Epithelial cell of proximal tubule (primary cell): ENCODE results near the gene ANK3. TPM values are rescaled to one million over a fixed set of nuclear protein-coding genes. Genes with fewer than 3 reads are reported as not detected.

Experiments
- DNase-seq: peaks from one replicate; pipeline ENCODE4 v3.0.0-alpha.2; 2011; ENCODE audit warnings: low read depth
- H3K4me3 ChIP-seq: 2 replicates; pipeline ENCODE4 v1.5.1; 2011; ENCODE audit warnings: low read depth, mild to moderate bottlenecking, low read length
- total RNA-seq: library from RNA; depleted of rRNA; stranded (reverse); fragments of >200 nt; gene quantifications from 2 replicates; pipeline ENCODE4 v1.2.3, GENCODE V29; 2015
- TF ChIP-seq, protein P1 (sequence below): conservative IDR thresholded peaks from 2 replicates; pipeline ENCODE4 v1.5.1; 2012; ENCODE audit warnings: low read depth, mild to moderate bottlenecking, low read length

The ANK3 gene
- total RNA-seq, 1 donor from 2014 or later = 6.6 TPM

DNA sequence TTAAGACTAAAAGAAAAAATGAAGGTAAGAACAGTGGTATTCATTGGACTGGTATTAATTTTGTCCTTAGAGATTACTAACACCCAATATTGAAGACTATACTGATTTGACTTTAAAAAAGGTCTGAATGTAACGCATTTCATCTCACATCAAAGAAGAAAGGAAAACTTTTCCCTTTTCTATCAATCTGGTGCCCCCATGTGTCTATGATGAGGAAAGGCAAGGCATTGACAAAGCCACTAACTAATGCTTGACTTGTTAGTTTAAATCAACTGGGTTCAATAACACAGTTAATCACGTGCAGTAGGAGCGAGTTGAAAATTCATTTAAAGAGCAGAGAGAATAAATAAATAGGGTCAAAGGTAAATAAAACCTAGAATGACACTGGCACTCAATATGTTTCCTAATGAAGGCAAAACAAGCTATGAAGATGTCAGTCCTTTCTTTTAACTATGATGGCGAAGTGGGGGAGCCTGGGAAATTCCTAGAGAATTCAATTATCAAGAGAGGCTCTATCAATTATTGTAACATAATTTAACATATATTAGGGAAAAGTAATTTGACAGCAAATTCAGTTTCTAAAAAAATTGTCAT, 180.9 kb downstream of the ANK3 start:
- TF ChIP-seq, protein P1, sequence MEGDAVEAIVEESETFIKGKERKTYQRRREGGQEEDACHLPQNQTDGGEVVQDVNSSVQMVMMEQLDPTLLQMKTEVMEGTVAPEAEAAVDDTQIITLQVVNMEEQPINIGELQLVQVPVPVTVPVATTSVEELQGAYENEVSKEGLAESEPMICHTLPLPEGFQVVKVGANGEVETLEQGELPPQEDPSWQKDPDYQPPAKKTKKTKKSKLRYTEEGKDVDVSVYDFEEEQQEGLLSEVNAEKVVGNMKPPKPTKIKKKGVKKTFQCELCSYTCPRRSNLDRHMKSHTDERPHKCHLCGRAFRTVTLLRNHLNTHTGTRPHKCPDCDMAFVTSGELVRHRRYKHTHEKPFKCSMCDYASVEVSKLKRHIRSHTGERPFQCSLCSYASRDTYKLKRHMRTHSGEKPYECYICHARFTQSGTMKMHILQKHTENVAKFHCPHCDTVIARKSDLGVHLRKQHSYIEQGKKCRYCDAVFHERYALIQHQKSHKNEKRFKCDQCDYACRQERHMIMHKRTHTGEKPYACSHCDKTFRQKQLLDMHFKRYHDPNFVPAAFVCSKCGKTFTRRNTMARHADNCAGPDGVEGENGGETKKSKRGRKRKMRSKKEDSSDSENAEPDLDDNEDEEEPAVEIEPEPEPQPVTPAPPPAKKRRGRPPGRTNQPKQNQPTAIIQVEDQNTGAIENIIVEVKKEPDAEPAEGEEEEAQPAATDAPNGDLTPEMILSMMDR = peak; percentile 91
- DNase-seq = peak; percentile 6
- H3K4me3 ChIP-seq = no peak overlapping the region

DNA sequence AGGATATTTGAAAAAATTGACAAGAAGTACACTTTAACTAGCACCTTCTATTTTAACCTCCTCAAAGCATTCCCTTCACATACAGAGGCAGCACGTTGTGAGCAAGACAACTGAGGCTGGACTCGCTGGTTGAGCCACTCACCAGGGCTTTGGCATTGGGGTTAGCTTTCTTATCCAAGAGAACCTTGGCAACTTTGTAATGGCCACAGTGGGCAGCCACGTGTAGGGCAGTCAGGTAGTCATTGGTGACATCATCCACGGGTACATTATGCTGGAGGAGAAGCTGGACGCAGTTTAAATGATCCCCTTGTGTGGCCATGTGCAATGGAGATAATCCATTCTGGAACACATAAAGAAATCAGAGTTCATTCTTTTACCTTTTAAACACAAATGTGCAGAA, 181.8 kb downstream of the ANK3 start:
- TF ChIP-seq, protein P1 = no peak
- H3K4me3 ChIP-seq = no peak overlapping the region
- DNase-seq = no peak

DNA sequence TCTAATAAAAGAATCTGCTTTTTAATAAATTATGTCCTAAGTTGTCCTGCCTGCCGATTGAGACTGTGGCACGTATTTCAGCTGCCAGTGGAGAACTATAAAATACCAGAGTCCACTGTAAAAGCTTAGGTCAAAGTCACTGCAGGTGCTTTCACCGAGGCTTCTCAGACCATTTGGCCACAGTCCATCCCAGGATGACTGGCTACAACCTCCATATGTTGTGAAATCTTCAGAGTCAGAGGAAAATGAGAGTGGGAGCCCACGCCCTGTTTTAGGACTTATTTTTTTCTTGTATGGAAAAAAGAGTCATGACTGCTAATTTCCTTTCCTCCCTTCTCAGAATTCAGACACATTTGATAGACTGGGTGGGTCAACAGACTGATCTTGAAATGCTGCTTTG, 182.9 kb downstream of the ANK3 start:
- TF ChIP-seq, protein P1 = no peak
- H3K4me3 ChIP-seq = no peak overlapping the region
- peak; percentile 9 for DNase-seq

DNA sequence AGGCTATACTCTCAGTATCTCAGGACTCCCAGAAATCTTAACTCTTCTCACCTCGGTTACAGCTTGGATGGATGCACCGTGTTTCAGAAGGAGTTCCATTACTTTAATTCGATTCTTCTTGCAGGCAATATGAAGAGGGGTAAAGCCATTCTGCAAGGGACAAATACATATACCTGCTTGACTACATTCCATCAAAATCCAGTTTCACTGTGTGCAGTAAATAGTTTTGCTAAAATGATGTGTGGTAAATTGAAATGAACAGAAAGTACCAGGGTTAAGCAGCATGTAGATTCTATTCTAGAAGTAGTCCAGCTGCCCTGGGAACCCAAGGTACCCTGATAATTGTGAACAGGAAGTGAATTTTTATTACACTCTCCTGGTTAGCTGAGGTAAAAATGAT, 183.9 kb downstream of the ANK3 start:
- H3K4me3 ChIP-seq = no peak overlapping the region
- TF ChIP-seq, protein P1 = no peak
- no peak for DNase-seq

DNA sequence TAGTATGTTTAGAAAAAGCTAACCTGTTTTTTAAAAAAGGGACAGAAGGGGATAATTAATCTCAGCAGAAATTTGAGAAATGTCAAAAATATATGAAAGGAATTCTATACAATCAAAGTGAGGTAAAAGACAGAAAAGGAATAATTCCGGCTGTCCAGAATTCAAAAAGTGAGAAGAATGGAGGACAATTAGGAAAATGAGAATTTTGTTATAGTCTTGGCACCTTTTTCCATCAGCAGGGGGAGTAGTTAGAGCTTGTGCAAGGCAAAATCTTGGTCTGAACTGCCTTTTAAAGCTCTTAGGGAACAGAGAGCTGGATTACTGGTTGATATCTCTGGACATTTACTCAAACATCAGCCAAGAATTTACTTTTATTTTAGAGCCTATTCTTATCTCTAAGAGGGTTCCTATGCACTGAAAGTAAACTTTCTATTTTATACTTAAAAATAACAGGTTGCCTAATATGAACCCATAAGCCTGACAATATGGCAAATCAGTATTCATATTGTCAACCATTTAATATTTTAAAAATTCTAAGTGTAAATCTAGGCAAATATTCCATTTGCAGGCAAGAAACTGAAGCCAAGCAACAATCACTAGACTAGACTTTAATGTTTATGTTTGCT, 185.6 kb downstream of the ANK3 start:
- TF ChIP-seq, protein P1 = peak; percentile 83
- no peak overlapping the region for H3K4me3 ChIP-seq
- peak; percentile 4 for DNase-seq

DNA sequence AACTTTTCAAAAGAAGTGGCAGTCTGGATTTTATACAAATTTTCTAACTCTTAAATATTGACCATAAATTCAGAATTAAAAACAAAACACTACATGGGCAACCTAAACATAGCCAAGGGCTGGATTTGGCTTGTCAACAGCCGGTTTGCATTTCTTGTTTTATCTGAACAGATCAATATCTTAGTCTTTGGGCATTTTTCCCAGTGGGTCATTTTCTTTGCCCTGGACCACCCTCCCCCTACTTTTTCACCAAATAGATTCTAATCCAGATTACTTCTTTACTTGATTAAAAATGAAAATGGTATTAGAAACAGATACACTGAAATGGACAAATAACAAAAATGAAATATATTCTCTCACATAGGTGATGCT, 189.0 kb downstream of the ANK3 start:
- TF ChIP-seq, protein P1 = no peak
- no peak for DNase-seq
- H3K4me3 ChIP-seq = no peak overlapping the region

DNA sequence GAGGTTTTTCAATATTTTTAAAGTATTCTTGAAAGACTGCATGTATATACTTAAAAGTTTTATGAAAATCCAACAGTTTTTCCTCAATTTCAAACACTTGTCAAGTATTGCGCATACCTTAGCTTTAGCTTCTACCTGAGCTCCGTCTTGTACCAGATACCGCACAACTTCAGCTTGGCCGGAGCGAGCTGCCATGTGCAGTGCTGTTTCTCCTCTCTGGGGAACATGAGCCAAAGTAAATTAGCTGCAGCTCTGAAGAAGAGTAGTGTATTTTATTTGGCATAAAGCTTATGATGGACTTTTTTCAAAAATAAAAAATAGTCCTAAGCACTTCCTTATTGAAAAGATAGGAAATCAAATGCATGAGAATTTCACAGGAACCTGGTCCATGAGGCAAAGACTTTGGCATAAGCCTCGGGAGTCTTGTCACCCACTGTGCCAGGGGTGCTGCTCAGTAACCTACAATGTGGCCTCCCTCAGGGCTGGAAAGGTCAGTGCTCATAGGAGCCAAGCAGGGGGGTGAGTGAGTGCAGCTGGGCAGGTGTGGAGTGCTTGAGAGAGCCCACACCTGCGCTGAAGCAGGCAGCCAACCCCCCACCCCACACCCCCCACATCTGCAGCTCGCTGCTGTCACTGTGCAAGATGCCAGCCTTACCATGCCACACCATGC, 189.5 kb downstream of the ANK3 start:
- DNase-seq = no peak
- TF ChIP-seq, protein P1 = no peak
- no peak overlapping the region for H3K4me3 ChIP-seq
